ENCODE data around the gene RTN4RL2. TPM values are rescaled to one million over a fixed set of nuclear protein-coding genes. Genes with fewer than 3 reads are reported as not detected.

RTN4RL2 gene
- total and polyA plus RNA-seq, 9 of the 15 experiments (the other 6 are each of a cell fraction or from before 2014, with no cell fraction given): 0.06 to 1.9 (median 0.34) TPM; not detected in 4

DNA sequence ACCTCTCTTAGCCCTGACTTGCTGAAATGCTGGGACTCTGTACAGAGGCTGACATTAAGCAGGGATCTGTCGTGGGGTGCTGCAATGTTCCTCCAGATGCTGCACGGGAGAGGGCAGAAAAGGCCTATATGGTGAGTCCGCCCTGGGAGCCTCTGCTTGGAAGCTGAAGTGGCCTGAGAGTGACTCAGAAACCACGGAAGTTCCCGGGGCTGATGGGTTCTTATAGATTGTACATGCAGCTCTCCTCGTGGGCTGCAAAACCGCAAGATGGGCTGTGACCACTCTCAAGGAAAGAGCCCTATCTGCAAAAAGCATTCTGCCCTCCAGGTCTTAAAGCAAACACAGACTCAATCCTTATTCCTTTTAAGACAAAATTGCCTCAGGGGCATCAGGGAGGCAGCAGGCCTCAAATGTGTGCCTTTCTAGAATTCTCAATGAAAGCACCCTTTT lies 27.6 kb upstream of the RTN4RL2 start (continued):
- TF ChIP-seq, protein P1, sequence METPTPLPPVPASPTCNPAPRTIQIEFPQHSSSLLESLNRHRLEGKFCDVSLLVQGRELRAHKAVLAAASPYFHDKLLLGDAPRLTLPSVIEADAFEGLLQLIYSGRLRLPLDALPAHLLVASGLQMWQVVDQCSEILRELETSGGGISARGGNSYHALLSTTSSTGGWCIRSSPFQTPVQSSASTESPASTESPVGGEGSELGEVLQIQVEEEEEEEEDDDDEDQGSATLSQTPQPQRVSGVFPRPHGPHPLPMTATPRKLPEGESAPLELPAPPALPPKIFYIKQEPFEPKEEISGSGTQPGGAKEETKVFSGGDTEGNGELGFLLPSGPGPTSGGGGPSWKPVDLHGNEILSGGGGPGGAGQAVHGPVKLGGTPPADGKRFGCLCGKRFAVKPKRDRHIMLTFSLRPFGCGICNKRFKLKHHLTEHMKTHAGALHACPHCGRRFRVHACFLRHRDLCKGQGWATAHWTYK (CRISPR knock-in tag; IDR thresholded peaks at IDR 0.05): no peak
- TF ChIP-seq RBM17 (IDR thresholded peaks at IDR 0.05; ENCODE audit: borderline replicate concordance, low read depth, low read length) (no peak), ZEB2 (IDR thresholded peaks at IDR 0.05) (no peak), GATA2 (CRISPR knock-in tag; IDR thresholded peaks at IDR 0.05) (no peak), JUN (IDR thresholded peaks at IDR 0.05; ENCODE audit: borderline replicate concordance, low read depth, low read length) (peak; percentile 71; the same call in 1 of the 2 replicates), JUN (CRISPR knock-in tag; IDR thresholded peaks at IDR 0.05; ENCODE audit: borderline replicate concordance) (no peak), TCF7 (IDR thresholded peaks at IDR 0.05; ENCODE audit: borderline replicate concordance) (no peak), MAFK (IDR thresholded peaks at IDR 0.05; ENCODE audit: low read length) (no peak), PML (IDR thresholded peaks at IDR 0.05; ENCODE audit: low read length) (peak; percentile 57; the same call in 1 of the 2 replicates), ZNF41 (CRISPR knock-in tag; conservative IDR thresholded peaks at IDR 0.05) (no peak), PHTF2 (CRISPR knock-in tag; IDR thresholded peaks at IDR 0.05) (no peak), TAL1 (IDR thresholded peaks at IDR 0.05) (peak; percentile 45; the same call in 1 of the 2 replicates), CHD2 (IDR thresholded peaks at IDR 0.05; ENCODE audit: low read depth, low read length) (no peak), ZNF431 (CRISPR knock-in tag; IDR thresholded peaks at IDR 0.05) (no peak)
- TF ChIP-seq, protein P2, sequence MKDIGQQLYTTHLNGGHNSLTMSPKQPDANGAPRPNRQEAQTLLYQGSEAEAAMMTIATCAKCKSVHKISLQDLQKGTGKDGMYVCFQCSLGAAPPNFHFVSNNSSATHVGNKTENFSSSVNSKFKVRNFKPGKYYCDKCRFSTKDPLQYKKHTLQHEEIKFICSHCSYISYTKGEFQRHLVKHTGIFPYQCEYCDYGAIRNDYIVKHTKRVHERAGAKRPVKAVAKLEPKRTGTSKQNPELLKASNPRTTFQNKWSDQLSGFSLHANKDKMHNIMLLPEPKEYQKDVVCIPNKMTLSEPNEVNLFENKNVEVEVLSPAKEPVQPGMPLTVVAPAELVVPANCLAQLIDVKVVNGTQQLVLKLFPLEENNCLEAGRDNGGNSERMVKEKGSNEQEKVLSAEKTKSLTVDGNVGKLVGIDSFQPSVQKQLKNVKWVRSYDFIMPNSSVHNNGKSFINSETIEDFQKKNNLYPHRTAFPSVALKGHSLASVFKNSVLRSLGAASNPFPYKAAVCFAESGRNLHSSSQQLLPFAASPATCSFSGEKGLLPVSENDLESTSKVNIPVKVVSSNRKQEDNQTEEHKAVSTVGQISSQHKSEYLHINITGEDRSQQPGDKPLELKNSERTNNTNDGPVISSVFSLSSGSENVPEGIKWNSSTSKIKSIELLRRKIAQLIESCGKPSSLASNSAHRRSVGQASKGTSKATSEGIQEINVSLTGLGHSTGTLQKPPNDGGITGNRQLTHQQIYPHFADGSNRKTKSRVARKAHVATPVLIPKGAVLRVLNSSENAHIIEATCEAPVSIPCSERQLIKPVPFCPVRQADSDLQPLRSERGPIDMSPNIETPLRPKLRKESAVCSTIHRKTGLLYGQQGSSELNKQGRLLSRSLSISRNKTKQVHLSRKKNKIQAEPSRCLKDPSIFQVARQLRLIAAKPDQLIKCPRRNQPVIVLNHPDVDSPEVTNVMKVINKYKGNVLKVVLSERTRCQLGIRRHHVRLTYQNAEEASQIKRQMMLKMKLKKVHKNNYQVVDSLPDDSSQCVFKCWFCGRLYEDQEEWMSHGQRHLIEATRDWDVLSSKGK (CRISPR knock-in tag; IDR thresholded peaks at IDR 0.05): no peak
- TF ChIP-seq, protein P3, sequence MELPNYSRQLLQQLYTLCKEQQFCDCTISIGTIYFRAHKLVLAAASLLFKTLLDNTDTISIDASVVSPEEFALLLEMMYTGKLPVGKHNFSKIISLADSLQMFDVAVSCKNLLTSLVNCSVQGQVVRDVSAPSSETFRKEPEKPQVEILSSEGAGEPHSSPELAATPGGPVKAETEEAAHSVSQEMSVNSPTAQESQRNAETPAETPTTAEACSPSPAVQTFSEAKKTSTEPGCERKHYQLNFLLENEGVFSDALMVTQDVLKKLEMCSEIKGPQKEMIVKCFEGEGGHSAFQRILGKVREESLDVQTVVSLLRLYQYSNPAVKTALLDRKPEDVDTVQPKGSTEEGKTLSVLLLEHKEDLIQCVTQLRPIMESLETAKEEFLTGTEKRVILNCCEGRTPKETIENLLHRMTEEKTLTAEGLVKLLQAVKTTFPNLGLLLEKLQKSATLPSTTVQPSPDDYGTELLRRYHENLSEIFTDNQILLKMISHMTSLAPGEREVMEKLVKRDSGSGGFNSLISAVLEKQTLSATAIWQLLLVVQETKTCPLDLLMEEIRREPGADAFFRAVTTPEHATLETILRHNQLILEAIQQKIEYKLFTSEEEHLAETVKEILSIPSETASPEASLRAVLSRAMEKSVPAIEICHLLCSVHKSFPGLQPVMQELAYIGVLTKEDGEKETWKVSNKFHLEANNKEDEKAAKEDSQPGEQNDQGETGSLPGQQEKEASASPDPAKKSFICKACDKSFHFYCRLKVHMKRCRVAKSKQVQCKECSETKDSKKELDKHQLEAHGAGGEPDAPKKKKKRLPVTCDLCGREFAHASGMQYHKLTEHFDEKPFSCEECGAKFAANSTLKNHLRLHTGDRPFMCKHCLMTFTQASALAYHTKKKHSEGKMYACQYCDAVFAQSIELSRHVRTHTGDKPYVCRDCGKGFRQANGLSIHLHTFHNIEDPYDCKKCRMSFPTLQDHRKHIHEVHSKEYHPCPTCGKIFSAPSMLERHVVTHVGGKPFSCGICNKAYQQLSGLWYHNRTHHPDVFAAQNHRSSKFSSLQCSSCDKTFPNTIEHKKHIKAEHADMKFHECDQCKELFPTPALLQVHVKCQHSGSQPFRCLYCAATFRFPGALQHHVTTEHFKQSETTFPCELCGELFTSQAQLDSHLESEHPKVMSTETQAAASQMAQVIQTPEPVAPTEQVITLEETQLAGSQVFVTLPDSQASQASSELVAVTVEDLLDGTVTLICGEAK (IDR thresholded peaks at IDR 0.05): no peak
- TF ChIP-seq, protein P3 (CRISPR knock-in tag; IDR thresholded peaks at IDR 0.05): no peak
